ENCODE data around the gene CYP2D6.
"Not testable (repeated sequence)": the region's sequence is repeated elsewhere in the genome, so short reads cannot be mapped to it uniquely, and the experiment has no call there.

Gene CYP2D6

GRCh38 chr22:42140153-42140552, 9.5 kb upstream of the CYP2D6 start:
- H3K36me3 ChIP-seq (ENCODE audit: control insufficient read depth, insufficient read depth, low read length); H3K9me3 ChIP-seq (ENCODE audit: control insufficient read depth, insufficient read depth, low read length); H3K9ac ChIP-seq (ENCODE audit: low read depth, low read length): not testable (repeated sequence)

DNA sequence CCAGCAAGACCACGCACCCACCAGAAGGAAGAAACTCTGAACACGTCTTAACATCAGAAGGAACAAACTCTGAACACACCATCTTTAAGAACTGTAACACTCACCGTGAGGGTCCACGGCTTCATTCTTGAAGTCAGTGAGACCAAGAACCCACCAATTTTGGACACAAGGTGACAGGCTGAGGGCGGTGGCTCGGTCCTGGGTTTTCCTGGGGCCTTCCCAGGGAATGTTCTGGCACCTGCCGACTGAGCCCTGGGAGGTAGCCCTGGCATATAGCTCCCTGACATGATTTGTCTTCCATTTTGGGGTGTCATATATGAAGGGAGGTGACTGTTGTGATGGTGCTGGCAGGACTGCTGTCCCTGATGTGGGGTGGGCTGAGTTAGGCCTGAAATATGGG, 8.9 kb upstream of the CYP2D6 start:
- H3K4me3 ChIP-seq (ENCODE audit: low read depth, low read length); H3K9me3 ChIP-seq (ENCODE audit: control insufficient read depth, insufficient read depth, low read length); H3K36me3 ChIP-seq (ENCODE audit: control insufficient read depth, insufficient read depth, low read length); H3K27me3 ChIP-seq (ENCODE audit: control insufficient read depth, insufficient read depth, low read length); H3K4me1 ChIP-seq (ENCODE audit: control insufficient read depth, insufficient read depth, low read length); H3K9ac ChIP-seq (ENCODE audit: low read depth, low read length): not testable (repeated sequence)

More at GRCh38 chr22:42140153-42140552, 9.5 kb upstream of the CYP2D6 start:
- not testable (repeated sequence) for H3K4me1 ChIP-seq (ENCODE audit: control insufficient read depth, insufficient read depth, low read length); H3K27me3 ChIP-seq (ENCODE audit: control insufficient read depth, insufficient read depth, low read length); H3K4me3 ChIP-seq (ENCODE audit: low read depth, low read length)

DNA sequence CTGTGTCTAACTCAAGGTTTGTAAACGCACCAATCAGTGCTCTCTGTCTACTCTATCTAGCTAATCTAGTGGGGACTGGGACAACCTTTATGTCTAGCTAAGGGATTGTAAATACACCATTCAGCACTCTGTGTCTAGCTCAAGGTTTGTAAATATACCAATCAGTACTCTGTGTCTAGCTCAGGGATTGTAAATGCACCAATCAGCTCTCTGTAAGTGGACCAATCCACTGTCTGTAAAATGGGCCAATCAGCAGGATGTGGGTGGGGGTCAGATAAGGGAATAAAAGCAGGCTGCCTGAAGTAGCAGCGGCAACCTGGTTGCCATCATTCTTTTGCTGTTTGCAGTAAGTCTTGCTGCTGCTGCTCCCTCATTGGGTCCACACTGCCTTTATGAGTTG, 8.4 kb upstream of the CYP2D6 start:
- Histone ChIP-seq H3K9ac (ENCODE audit: low read depth, low read length) (no peak overlapping the region), H3K36me3 (ENCODE audit: control insufficient read depth, insufficient read depth, low read length) (peaks cover 7% of the 10 kb centered on the region), H3K4me3 (ENCODE audit: low read depth, low read length) (no peak overlapping the region), H3K27me3 (ENCODE audit: control insufficient read depth, insufficient read depth, low read length) (peaks cover 2% of the 10 kb centered on the region), H3K4me1 (ENCODE audit: control insufficient read depth, insufficient read depth, low read length) (no peaks in the 10 kb centered on the region), H3K9me3 (ENCODE audit: control insufficient read depth, insufficient read depth, low read length) (no peaks in the 10 kb centered on the region)

- Histone ChIP-seq H3K4me3 (ENCODE audit: low read depth, low read length) (no peak overlapping the region), H3K9ac (ENCODE audit: low read depth, low read length) (no peak overlapping the region), H3K27me3 (ENCODE audit: control insufficient read depth, insufficient read depth, low read length) (peaks cover 2% of the 10 kb centered on the region), H3K9me3 (ENCODE audit: control insufficient read depth, insufficient read depth, low read length) (no peaks in the 10 kb centered on the region), H3K4me1 (ENCODE audit: control insufficient read depth, insufficient read depth, low read length) (no peaks in the 10 kb centered on the region), H3K36me3 (ENCODE audit: control insufficient read depth, insufficient read depth, low read length) (peaks cover 7% of the 10 kb centered on the region)
Observed at GRCh38 chr22:42138122-42138770, 7.6 kb upstream of the CYP2D6 start.

GRCh38 chr22:42135688-42136087, 5.1 kb upstream of the CYP2D6 start:
- H3K36me3 ChIP-seq (ENCODE audit: control insufficient read depth, insufficient read depth, low read length); H3K9me3 ChIP-seq (ENCODE audit: control insufficient read depth, insufficient read depth, low read length); H3K27me3 ChIP-seq (ENCODE audit: control insufficient read depth, insufficient read depth, low read length); H3K4me1 ChIP-seq (ENCODE audit: control insufficient read depth, insufficient read depth, low read length); H3K9ac ChIP-seq (ENCODE audit: low read depth, low read length); H3K4me3 ChIP-seq (ENCODE audit: low read depth, low read length): not testable (repeated sequence)

DNA sequence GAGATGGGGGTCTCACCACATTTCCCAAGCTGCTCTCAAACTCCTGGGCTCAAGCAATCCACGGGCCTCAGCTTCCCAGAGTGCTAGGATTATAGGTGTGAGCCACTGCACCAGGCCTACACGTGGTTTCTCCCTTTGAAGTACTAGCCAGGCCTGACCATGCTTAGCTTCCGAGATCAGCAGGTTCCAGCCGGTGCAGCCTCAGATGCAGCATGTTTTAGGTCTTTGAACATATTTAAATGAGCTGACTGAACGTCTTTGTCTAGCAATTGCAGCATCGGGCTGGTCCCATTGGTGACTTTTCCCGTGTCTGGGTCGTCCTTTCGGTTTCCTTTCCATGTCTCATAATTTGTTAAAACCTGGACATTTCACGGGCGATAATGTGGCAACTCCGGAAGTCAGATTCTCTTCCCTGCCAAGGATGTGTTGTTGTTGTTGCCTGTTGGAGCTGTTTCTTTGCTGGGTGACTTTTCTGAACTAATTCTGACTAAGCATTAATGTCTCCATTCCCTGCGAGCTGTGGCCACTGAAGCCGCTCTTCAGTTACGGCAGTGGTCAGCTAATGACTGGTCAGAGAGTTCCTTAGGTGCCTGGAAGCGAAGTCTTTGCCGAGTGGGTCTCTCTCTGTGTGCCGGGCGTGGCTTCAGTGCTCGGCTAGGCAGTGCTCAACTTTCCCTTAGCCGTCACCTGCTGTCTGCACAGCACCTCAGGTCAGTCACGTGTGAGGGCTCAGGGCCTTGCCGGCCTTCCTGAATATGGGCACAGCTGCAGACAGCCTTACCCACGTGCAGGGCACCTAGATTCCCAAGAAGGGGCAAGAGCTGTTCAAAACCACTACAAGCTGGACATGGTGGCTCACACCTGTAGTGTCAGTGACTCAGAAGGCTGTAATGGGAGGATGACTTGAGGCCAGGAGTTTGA, 3.8 kb upstream of the CYP2D6 start:
- Histone ChIP-seq H3K4me3 (ENCODE audit: low read depth, low read length) (no peak overlapping the region), H3K27me3 (ENCODE audit: control insufficient read depth, insufficient read depth, low read length) (peaks cover 2% of the 10 kb centered on the region), H3K9ac (ENCODE audit: low read depth, low read length) (no peak overlapping the region), H3K9me3 (ENCODE audit: control insufficient read depth, insufficient read depth, low read length) (no peaks in the 10 kb centered on the region), H3K4me1 (ENCODE audit: control insufficient read depth, insufficient read depth, low read length) (no peaks in the 10 kb centered on the region), H3K36me3 (ENCODE audit: control insufficient read depth, insufficient read depth, low read length) (peaks cover 3% of the 10 kb centered on the region)

- no peaks in the 10 kb centered on the region for H3K36me3 ChIP-seq (ENCODE audit: control insufficient read depth, insufficient read depth, low read length)
- H3K27me3 ChIP-seq (ENCODE audit: control insufficient read depth, insufficient read depth, low read length): peaks cover 2% of the 10 kb centered on the region
- no peaks in the 10 kb centered on the region for H3K4me1 ChIP-seq (ENCODE audit: control insufficient read depth, insufficient read depth, low read length)
- no peak overlapping the region for H3K9ac ChIP-seq (ENCODE audit: low read depth, low read length)
- H3K4me3 ChIP-seq (ENCODE audit: low read depth, low read length): no peak overlapping the region
- no peaks in the 10 kb centered on the region for H3K9me3 ChIP-seq (ENCODE audit: control insufficient read depth, insufficient read depth, low read length)
Observed at GRCh38 chr22:42132457-42132856, 1.8 kb upstream of the CYP2D6 start.

DNA sequence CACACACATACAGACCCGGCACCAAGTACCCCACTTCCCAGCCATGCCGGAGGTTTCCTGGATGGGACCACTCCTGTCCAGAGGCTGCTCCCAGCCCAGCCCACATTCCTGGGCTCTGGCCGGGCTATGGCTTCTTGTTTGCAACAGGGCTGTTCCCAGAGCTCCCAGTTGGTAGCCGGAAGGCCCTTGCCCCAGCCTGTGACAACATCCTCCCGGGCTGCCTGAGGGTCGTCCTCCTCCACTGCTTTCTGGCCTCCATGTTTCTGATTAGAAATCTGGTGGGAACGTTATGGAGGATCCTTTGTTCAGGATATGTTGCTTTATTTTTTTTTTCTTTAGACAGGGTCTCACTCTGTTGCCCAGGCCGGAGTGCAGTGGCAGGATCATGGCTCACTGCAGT, 952 bp upstream of the CYP2D6 start:
- Histone ChIP-seq H3K9me3 (ENCODE audit: control insufficient read depth, insufficient read depth, low read length) (no peaks in the 10 kb centered on the region), H3K27me3 (ENCODE audit: control insufficient read depth, insufficient read depth, low read length) (peaks cover 2% of the 10 kb centered on the region), H3K36me3 (ENCODE audit: control insufficient read depth, insufficient read depth, low read length) (no peaks in the 10 kb centered on the region), H3K4me3 (ENCODE audit: low read depth, low read length) (no peak overlapping the region), H3K9ac (ENCODE audit: low read depth, low read length) (no peak overlapping the region), H3K4me1 (ENCODE audit: control insufficient read depth, insufficient read depth, low read length) (no peaks in the 10 kb centered on the region)

- H3K27me3 ChIP-seq (ENCODE audit: control insufficient read depth, insufficient read depth, low read length); H3K9ac ChIP-seq (ENCODE audit: low read depth, low read length); H3K4me1 ChIP-seq (ENCODE audit: control insufficient read depth, insufficient read depth, low read length); H3K36me3 ChIP-seq (ENCODE audit: control insufficient read depth, insufficient read depth, low read length); H3K9me3 ChIP-seq (ENCODE audit: control insufficient read depth, insufficient read depth, low read length); H3K4me3 ChIP-seq (ENCODE audit: low read depth, low read length): not testable (repeated sequence)
Observed at GRCh38 chr22:42130182-42130581, 428 bp downstream of the CYP2D6 start.

DNA sequence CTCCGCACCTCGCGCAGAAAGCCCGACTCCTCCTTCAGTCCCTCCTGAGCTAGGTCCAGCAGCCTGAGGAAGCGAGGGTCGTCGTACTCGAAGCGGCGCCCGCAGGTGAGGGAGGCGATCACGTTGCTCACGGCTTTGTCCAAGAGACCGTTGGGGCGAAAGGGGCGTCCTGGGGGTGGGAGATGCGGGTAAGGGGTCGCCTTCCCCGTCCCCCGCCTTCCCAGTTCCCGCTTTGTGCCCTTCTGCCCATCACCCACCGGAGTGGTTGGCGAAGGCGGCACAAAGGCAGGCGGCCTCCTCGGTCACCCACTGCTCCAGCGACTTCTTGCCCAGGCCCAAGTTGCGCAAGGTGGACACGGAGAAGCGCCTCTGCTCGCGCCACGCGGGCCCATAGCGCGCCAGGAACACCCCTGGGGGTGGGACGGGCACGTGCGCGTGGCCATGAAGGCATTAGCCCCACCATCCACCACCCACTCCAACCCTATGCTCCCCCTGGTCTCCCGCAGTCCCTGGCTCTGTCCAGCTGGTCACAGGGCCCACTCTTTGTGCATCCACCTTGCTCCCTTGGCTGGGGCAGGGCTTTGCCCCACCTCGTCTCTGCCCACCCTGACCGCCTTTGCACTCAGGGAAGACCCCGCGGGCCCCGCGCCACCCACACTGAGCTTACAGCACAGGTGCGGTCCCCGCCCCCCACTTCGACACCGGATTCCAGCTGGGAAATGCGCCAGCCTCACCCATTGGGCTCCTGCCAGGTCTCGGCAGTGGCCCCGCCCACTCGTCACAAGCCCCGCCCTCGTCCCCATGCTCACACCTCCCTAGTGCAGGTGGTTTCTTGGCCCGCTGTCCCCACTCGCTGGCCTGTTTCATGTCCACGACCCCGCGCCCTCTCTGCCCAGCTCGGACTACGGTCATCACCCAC, 1.6 kb downstream of the CYP2D6 start:
- H3K36me3 ChIP-seq (ENCODE audit: control insufficient read depth, insufficient read depth, low read length); H3K9ac ChIP-seq (ENCODE audit: low read depth, low read length); H3K4me3 ChIP-seq (ENCODE audit: low read depth, low read length); H3K9me3 ChIP-seq (ENCODE audit: control insufficient read depth, insufficient read depth, low read length); H3K4me1 ChIP-seq (ENCODE audit: control insufficient read depth, insufficient read depth, low read length); H3K27me3 ChIP-seq (ENCODE audit: control insufficient read depth, insufficient read depth, low read length): not testable (repeated sequence)

GRCh38 chr22:42128007-42128406, 2.6 kb downstream of the CYP2D6 start:
- not testable (repeated sequence) for H3K9me3 ChIP-seq (ENCODE audit: control insufficient read depth, insufficient read depth, low read length); H3K27me3 ChIP-seq (ENCODE audit: control insufficient read depth, insufficient read depth, low read length); H3K9ac ChIP-seq (ENCODE audit: low read depth, low read length); H3K36me3 ChIP-seq (ENCODE audit: control insufficient read depth, insufficient read depth, low read length); H3K4me3 ChIP-seq (ENCODE audit: low read depth, low read length); H3K4me1 ChIP-seq (ENCODE audit: control insufficient read depth, insufficient read depth, low read length)
